HG03097 (cell line): ENCODE data around the gene WFS1.

Experiments
- ATAC-seq: cut with Tn5 transposase; IDR thresholded peaks from one replicate; pipeline ENCODE4 v1.9.1; 2021; ENCODE audit not compliant: unreplicated experiment, low FRiP score

Gene WFS1

GRCh38 chr4:6348408-6348807 is 78.8 kb downstream of the WFS1 start:
- ATAC-seq = no peak

GRCh38 chr4:6349896-6350603 is 80.4 kb downstream of the WFS1 start:
- no peak for ATAC-seq

- no peak for ATAC-seq
These were observed 81.0 kb downstream of the WFS1 start for GRCh38 chr4:6350646-6351045.

GRCh38 chr4:6351246-6352000 is 81.8 kb downstream of the WFS1 start:
- no peak for ATAC-seq

GRCh38 chr4:6352031-6352692 is 82.5 kb downstream of the WFS1 start:
- ATAC-seq = no peak
